HG03066 (cell line): Measurements from ENCODE around the gene TSC2.
"Not testable (repeated sequence)": the region's sequence is repeated elsewhere in the genome, so short reads cannot be mapped to it uniquely, and the experiment has no call there.

Experiments
- ATAC-seq: cut with Tn5 transposase; IDR thresholded peaks from one replicate; pipeline ENCODE4 v1.9.1; 2021; ENCODE audit warnings: low read depth; ENCODE audit not compliant: unreplicated experiment

Gene TSC2

DNA sequence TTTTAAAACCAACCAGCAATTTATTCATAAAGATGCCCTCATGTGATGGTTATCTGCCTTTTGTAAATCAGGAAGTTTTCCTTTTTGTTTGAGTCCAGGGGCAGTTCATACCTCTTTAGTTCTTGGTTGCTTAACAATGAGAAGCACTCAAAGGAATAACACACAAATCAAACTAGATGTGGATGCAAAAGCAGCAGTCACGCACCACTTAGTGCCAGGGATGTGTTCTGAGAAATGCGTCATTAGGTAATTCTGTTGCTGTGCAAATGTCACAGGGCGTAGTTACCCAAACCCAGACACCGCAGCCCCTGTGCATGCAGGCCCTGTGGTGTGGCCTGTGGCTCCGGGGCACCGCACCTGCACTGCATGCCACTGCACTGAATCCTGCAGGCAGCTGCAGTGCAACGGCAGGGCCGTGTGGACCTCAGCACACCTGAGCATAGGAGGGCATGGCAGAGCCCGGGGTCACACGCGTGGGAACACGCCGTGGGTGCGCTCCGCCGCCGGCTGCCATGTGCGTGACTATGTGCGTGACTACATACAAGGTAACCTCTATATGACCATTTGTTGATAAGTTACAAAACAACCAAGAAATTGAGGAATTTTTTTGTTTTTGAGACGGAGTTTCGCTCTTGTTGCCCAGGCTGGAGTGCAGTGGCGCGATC, 48.3 kb downstream of the TSC2 start:
- ATAC-seq = no peak

DNA sequence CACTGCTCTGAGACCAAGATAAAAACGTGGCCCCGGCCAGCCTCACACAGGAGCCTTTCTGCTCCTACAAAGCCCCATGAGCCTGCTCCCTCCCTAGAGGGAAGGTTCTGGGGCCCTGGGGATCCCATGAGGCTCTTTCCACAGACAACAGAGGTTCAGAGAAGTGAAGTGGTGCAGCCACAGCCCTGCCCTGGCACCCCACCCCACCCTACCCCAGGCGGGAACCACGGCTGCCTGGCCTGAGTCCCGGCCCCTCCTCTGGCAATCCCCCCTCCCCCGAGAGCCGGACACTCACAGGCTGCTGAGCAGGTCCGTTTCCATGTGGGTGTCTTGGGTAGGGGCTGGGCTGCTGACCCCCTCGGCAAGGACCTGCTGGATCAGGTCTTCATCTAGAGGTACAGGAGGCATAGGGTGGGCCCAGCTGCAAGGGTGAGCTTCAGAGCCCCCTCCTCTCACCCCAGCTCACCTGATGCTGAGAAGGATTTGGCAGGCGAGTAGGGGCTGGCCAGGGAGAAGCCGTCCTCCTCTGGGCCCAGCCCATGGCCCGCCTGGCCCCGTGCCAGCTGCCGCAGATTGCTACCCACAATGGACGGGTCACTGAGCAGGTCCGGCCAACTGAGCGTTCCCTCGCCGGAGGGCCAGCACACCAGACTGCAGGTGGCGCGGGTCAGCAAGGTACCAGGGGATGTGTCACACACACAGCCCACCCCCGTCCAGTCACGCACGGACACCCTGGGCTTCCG, 49.2 kb downstream of the TSC2 start:
- ATAC-seq = no peak

DNA sequence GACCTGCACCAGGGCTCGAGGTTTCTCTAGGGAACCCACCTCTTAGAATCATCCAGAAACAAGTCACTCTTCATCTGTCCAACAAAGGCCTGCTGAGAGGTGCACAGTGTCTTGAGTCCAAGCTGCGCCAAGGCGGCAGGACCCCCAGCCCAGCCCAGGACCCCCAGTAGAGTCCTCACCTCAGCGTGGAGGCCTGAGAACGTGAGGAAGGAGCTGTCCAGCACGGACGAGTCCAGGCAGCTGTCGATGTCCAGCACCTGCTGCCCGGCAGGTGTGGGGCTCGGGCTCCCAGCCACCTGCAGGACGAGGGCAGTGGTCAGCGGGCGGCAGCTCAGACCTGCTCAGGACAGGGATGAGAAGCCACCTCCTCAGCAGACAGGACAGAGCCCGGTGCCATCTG, 49.9 kb downstream of the TSC2 start:
- not testable (repeated sequence) for ATAC-seq

DNA sequence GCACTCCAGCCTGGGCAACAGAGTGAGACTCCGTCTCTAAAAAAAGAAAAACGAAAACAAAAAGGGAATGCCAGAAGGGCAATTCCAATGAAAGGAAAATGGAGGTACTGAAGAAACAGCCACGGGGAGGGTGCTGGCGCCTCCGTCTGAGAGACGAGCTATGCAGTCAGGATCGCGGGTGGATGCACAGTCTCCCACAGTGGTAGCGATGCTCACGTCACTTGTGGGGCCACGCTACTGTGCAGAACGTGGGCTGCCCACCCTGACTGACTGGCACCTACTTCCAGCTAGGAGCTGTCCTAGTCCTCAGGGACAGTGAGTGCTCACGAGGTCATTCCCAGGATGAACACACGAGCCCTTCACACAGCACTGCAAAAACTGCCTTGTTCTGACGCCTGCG, 53.8 kb downstream of the TSC2 start:
- not testable (repeated sequence) for ATAC-seq

DNA sequence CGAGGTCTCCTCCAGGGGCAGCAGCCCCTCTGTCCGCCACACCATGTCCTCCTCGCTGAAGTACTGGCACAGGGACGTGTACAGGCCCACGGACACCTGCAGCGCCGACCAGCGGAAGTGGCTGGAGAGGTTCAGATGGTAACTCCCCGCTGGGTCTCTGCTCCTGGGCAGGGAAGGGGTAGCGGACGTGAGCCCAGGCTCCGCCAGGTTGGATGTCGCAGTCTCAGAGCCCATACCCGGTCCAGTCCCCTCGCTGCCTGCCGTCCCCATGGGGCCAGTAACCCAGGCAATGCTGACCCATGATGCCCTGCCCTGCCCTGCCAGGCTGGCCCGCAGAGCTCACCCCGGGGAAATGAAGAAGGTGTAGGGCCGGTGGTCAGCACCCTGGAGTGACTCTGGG, 54.7 kb downstream of the TSC2 start:
- no peak for ATAC-seq

DNA sequence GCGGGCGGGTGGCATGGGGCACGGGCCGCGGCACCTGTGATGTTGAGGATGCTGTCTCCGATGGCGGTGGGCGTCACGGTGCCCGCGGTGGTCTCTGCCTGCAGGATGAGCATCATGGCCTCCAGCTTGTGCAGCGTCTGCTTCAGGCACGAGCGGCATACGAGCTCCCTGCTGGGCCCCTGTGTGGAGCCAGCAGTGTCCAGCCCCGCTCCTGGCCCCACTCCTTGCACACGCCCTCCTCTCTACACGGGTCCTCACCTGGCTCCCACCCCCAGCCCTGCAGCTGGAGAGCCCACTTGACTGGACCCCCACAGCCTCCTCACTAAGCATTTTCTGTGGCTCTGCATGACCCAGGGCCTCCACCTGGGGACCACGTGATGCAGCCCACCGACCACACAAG, 56.7 kb downstream of the TSC2 start:
- ATAC-seq = not testable (repeated sequence)

DNA sequence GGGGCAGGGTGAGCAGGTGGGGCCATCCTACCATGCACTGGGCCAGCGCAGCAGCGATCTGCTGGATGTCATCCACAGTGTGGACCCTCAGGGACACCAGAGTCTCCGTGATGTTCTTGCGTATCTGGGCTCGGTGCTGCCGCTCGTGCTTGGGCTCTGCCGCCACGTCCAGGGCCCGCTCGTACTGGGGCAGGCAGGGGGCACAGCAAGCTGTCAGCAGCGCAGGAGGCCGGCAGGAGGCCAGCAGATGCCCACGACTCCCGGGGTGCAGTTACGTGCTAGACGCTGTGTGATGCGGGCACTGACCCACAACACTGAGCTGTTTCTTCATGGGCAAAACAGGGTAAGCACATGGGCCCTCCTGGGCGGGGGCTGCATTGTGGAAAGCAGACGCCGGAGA, 57.5 kb downstream of the TSC2 start:
- ATAC-seq = not testable (repeated sequence)

DNA sequence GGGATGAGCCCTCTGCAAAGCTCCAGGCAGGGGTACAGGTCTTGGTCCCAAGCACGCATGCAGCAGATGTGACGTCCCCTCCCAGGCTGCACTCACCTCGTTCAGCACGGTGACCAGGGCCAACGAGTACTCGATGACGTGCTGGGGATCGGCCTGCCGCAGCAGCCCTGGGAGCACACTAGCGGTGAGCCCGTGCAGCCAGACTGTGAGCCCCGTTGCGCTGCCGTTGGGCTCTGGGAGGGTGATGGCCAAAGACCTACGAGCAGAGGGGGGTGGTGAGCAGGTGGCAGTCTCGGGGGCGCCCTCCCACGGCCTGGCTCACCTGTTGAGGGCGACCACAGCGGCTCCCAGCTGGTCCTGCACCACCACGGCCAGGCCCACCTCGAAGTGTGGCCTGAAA, 58.0 kb downstream of the TSC2 start:
- ATAC-seq = not testable (repeated sequence)

DNA sequence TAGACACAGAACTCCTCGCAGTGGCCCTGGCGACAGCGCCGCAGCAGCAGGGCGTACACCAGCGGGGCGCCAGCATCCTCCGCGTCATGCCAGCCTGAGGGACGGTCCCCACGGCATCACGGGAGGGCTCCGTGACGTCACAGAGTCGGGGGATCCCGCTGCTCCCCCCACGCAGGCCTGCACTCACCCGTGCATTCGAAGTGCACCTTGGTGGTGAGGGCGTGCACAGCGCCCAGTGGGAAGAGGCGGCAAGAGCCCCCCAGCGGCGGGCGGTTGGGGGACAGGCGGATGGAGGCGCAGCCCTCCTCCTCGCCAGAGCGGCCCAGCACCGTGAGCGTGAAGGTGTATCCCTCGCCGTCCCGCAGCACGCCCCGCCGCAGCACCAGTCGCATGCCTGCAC, 58.4 kb downstream of the TSC2 start:
- ATAC-seq = not testable (repeated sequence)

DNA sequence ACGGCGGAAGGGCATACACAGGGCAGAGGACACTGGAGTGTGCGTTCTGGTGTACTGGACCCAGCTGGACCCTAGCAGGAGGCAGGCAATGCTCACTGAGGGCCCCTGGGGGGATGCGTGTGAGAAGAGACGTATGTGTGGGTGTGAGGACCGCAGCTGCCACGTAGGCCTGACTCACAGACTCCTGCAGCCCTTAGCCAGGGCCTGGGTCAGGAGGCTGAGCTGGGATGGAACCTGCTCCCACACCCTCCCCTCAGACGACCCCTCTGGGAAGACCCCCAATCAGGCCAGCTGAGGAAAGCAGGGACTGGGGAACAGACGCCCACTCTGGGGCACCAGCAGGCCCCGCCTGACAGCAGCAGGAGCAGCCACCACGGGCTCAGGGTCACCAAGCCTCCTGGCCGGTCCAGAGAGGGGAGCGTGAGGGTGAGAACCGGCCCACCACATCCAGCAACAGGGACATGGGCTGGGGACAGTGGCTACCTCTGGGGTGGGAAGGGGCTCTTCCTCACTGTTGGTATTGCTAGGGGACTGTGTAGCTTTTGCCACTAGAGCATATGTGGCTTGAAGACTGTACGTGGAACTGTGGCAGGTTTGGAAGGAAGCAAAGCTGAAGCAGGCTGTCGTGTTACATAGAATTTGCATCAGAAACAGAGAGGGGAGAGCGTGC, 59.5 kb downstream of the TSC2 start:
- not testable (repeated sequence) for ATAC-seq

DNA sequence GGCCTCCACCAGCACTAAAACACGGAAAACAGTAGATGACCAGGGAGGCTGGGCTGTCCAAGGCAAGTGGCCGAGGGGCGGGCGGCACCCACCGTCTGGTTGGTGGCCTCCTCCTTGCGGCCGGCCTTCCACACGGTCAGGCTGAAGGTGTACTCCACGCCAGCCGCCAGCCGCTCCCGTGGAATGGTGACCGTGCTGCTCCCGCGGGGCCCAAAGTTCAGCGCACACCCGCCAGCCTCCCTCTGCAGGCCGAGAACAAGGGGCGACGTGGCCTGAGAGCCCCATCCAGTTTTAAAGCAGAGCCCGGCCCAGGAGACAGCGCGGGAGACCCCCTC, 60.0 kb downstream of the TSC2 start:
- not testable (repeated sequence) for ATAC-seq

DNA sequence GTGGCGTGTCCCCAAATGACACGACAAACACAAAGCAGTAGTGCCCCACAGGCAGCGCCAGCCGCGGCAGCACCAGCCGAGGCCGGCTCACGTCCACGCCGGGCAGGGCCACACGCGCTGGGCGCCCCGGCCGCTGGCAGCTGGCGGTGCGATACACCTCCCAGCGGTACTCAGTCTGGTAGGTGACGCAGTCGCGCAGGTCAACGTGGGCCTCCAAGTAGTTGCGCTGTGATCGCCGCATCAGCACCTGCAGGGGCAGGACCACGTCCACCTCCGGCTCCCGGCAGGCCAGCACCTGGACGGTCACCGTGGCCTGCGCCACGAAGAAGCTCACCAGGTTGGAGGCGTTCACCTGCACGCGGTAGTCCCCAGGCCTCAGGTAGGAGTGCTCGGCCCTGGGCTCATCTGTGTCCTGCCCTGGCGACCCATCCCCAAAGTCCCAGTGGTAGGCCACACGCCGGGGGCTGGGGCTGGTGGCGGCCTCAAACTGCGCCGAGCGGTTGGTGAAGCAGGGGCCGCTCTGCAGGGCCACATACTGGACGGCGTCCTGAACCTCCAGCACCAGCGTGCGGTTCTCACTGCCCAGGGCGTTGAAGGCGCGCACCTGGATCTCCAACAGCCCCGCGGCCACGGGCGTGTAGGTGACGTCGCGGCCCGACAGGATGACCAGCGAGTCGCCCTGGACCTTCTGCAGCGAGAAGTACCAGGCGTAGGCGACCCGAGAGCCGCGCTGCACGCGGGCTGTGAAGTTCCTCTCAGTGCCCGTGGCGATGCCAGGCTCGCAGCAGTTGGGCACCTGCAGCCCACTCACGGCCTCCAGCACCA, 60.9 kb downstream of the TSC2 start:
- ATAC-seq = not testable (repeated sequence)

DNA sequence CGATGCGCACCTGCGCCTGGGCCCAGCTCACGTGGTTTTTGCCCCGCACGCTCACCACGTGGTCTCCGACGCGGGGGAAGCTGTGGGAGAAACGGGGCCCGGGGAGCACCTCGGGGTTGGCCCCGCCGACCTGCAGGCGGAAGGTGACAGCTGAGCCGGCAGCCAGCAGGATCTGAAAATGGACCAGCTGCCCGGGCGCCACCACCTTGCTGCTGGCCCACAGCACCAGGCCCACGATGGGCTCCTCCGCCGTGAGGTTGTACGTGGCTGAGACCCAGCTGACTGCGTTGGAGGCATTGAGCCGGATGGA, 61.4 kb downstream of the TSC2 start:
- not testable (repeated sequence) for ATAC-seq

DNA sequence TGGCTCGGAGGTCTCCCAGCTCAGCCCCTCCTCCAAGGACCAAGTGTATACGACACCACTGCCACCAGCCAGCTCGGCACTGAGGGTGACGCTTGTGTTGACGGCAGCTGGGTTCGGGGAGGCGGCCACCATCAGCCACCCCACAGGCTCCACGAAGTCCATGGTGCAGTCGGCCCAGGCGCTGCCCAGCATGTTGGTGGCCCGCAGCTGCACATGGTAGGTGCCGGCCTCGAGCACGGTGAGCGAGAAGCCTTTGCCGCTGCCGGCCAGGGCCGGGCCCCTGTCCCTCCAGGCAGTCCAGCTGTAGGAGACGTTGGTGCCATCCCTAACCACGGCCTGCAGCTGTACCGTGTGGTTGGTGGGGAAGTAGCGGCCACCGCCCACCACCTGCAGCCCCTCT, 62.1 kb downstream of the TSC2 start:
- not testable (repeated sequence) for ATAC-seq

DNA sequence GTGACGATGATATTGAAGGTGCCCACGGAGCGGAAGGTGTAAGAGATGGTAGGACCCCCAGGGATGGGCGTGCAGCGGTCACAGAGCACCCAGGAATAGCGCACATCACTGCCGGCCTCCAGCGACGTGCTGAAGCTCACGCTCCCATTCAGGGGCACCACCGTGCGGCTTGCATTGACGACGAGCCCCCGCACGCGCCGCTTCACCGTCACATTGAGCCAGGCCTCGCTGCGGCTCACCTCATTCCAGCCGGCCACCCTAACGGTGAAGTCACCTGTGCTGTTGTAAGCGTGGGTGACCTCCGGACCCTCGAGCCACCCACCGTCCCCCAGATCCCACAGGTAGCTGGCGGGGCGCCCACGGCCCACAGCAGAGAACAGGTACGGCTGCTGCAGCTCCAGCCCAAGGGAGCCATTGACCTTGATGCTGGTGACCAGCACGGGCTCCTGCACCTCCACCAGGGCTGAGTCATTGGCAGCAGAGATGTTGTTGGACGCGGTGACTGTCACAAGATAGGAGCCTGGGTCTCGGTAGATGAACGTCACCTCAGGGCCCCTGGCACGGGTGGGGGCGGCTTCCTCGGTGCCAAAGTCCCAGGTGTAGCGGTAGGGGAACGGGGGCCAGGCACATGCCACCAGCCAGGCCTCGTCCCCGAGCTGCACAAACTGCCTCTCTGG, 62.7 kb downstream of the TSC2 start:
- ATAC-seq = not testable (repeated sequence)

DNA sequence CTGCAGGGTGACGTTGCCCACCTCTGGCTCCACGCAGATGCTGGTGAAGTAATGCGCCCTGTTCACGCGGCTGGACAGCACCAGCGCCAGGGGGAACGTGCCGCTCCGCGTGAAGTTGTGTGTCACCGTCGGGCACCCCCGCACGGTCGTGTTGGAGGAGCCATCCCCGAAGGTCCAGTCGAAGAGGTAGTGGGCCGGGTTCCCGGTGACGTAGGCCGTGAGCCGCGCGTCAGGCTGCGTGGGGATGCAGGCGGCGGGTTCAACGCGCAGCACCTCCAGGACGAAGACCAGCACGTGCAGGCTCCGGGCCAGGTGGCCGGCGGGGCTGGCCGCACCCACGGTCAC, 63.2 kb downstream of the TSC2 start:
- ATAC-seq = not testable (repeated sequence)

DNA sequence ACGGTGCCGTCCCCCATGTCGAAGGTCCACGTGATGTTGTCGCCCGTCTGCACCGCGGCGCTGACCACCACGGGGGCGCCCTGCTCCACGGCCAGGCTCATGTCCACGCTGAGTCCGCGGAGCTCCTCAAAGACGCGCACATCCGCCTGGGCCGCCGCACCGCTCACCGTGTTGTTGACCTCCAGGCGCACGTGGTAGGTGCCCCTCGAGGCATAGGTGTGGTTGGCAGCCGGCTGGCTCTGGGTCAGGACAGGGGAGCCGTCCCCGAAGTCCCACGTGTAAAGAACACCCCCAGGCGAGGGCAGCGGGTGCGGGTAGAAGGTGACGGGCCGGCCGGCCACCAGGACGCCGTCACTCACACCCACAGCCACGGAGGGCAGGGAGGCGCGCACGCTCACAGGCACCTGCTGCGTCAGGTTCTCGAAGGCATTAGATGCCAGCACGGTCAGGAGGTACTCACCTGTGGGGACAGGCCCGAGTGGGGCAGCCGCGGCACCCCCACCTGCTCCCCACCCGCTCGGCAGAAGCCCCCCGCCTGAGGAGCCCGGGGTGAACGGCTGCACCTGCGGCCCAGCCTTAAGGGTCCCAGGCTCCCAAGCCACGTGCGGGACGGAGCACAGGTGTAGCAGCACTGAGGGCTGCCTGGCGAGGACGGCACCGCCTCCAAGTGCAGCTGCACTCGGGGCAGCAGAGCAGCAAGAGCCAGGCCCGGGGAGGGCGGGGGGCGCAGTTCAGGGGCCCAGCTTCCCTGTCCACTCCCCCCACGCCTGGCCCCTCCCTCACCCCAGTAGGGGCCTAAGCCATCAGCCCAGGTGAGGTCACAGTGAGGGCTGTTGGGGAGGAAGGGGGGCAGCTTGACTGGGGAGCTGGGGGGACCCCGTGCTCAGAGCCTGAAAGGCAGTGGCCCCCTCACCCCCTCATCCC, 63.9 kb downstream of the TSC2 start:
- not testable (repeated sequence) for ATAC-seq

DNA sequence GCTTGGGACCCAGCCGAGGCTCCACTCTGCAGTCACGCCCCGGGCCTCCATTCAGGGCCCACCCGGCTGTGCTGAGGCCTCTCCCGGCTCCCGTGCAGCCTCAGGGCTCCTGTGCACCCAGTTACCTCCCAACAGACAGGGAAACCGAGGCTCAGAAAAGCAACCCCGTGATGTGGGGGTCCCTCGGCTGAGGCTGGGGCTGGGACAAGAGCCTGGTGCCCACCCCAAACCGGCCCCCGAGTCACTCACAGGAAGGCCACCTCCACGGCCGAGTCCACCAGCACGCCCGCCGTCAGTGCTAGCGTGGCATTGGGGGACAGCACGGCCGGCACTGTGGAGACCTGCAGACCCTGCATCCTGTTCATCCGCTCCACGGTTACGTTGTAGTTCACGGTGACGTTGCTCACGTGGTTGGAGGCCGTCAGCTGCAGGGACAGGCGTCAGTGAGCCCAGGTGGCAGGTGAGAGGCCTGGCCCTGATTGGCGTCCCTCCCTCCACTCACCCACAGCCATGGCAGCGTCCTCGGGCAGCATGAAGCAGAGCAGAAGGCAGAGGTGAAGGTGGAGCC, 64.8 kb downstream of the TSC2 start:
- ATAC-seq = not testable (repeated sequence)

DNA sequence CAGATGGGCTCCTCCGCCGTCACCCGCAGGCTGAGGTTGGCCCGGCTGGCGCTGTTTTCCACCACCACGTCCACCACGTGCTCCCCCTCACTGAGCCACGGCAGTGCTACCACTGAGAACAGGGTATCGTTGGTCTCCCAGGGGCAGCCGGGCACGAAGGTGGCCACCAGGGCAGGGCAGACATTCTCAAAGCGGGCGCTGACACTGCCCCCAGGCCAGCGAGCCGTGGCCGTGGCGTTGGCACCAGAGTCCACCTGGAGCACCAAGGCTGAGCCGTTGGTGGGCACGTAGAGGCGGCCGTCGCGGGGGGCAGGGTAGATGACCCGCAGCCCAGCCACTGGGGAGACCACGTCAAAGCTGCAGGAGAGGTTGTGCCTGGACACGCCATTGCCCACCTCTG, 66.4 kb downstream of the TSC2 start:
- ATAC-seq = not testable (repeated sequence)
